Calu3 (cell line): ENCODE measurements around the gene KIAA0825. TPM values are rescaled to one million over a fixed set of nuclear protein-coding genes. Genes with fewer than 3 reads are reported as not detected.

ENCODE experiments used
- BruUV-seq: library from RNA; stranded (reverse); fragments of 400-500 nt; replicated peaks from 2 replicates; lab custom pipeline; 2021; lab: Mats Ljungman, UMichigan
- CTCF ChIA-PET: fragments of 300-600 bp; sonication (Branson Sonifier 250); formaldehyde crosslinking; loops from one replicate; lab custom pipeline; 2022; ENCODE audit warnings: antibody characterized with exemption; lab: Charles Lee
- DNase-seq: peaks from one replicate; pipeline ENCODE4 v3.0.0; 2022
- H3K27ac Mint-ChIP-seq: one replicate; pipeline ENCODE4 v1.8.0; 2022; ENCODE audit warnings: mixed read lengths; ENCODE audit not compliant: unreplicated experiment
- H3K27me3 Mint-ChIP-seq: one replicate; pipeline ENCODE4 v1.8.0; 2022; ENCODE audit warnings: mixed read lengths; ENCODE audit not compliant: unreplicated experiment
- H3K36me3 Mint-ChIP-seq: one replicate; pipeline ENCODE4 v1.8.0; 2022; ENCODE audit warnings: mild to moderate bottlenecking, moderate library complexity, mixed read lengths; ENCODE audit not compliant: insufficient read depth, unreplicated experiment
- H3K4me1 Mint-ChIP-seq: one replicate; pipeline ENCODE4 v1.8.0; 2022; ENCODE audit warnings: mild to moderate bottlenecking, low read depth, mixed read lengths; ENCODE audit not compliant: unreplicated experiment
- H3K4me3 Mint-ChIP-seq: one replicate; pipeline ENCODE4 v1.8.0; 2022; ENCODE audit warnings: mild to moderate bottlenecking, low read depth, moderate library complexity, mixed read lengths; ENCODE audit not compliant: unreplicated experiment
- H3K9me3 Mint-ChIP-seq: one replicate; pipeline ENCODE4 v1.8.0; 2022; ENCODE audit warnings: low read depth, mixed read lengths; ENCODE audit not compliant: unreplicated experiment
- intact Hi-C: fragments of 100-400 bp; cut with micrococcal nuclease; formaldehyde crosslinking; loops from one replicate; pipeline ENCODE4 v1.10.0; 2022; ENCODE audit not compliant: unreplicated experiment
- total RNA-seq: library from RNA; stranded (reverse); gene quantifications from 2 replicates; pipeline ENCODE4 v1.2.3, GENCODE V29; 2022
- TF ChIP-seq, protein P1 (sequence below): fragments of 200-600 bp; IDR thresholded peaks from one replicate; pipeline ENCODE4 v1.8.0; 2022; ENCODE audit warnings: antibody characterized with exemption; ENCODE audit not compliant: unreplicated experiment

The KIAA0825 gene
- total RNA-seq, 1 experiment from 2014 or later: 1.9 TPM

- Mint-ChIP-seq H3K36me3 (no peaks in the 10 kb centered on the region), H3K9me3 (no peaks in the 10 kb centered on the region), H3K4me1 (no peaks in the 10 kb centered on the region), H3K27me3 (no peaks in the 10 kb centered on the region), H3K4me3 (no peak overlapping the region), H3K27ac (no peak overlapping the region)
- no TSS peak for BruUV-seq
- CTCF ChIA-PET: no interaction called here
- intact Hi-C loops: no loop called here
- TF ChIP-seq, protein P1, sequence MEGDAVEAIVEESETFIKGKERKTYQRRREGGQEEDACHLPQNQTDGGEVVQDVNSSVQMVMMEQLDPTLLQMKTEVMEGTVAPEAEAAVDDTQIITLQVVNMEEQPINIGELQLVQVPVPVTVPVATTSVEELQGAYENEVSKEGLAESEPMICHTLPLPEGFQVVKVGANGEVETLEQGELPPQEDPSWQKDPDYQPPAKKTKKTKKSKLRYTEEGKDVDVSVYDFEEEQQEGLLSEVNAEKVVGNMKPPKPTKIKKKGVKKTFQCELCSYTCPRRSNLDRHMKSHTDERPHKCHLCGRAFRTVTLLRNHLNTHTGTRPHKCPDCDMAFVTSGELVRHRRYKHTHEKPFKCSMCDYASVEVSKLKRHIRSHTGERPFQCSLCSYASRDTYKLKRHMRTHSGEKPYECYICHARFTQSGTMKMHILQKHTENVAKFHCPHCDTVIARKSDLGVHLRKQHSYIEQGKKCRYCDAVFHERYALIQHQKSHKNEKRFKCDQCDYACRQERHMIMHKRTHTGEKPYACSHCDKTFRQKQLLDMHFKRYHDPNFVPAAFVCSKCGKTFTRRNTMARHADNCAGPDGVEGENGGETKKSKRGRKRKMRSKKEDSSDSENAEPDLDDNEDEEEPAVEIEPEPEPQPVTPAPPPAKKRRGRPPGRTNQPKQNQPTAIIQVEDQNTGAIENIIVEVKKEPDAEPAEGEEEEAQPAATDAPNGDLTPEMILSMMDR: no peak
- no peak for DNase-seq
Measured at GRCh38 chr5:94517490-94518488, 100.6 kb downstream of the KIAA0825 start.

DNA sequence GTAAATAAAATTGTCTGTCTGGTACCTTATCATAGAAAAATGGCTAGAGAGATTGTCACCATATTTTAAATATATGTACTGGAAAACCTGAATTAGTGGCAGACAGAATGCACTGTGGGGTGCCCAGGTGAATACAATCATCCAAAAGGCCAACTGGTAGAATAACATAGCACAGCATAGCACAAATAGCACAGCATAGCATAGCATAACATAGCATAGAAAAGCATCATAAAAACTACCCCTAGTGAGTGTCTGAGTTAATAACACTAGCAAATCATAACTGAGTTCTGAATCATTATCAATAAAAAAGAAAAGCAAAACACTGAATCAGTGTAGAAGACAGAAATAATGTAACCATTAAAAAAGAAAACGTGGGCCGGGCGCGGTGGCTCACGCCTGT lies 102.3 kb downstream of the KIAA0825 start:
- BruUV-seq: no TSS peak
- no peak overlapping the region for H3K4me3 Mint-ChIP-seq
- intact Hi-C loops: no loop called here
- H3K27ac Mint-ChIP-seq: no peak overlapping the region
- H3K36me3 Mint-ChIP-seq: no peaks in the 10 kb centered on the region
- TF ChIP-seq, protein P1: no peak
- no peak for DNase-seq
- H3K4me1 Mint-ChIP-seq: no peaks in the 10 kb centered on the region
- CTCF ChIA-PET: no interaction called here
- no peaks in the 10 kb centered on the region for H3K27me3 Mint-ChIP-seq
- H3K9me3 Mint-ChIP-seq: no peaks in the 10 kb centered on the region

GRCh38 chr5:94508461-94509148 lies 109.8 kb downstream of the KIAA0825 start:
- Mint-ChIP-seq H3K4me1 (no peaks in the 10 kb centered on the region), H3K27me3 (no peaks in the 10 kb centered on the region), H3K27ac (no peak overlapping the region), H3K9me3 (no peaks in the 10 kb centered on the region), H3K4me3 (no peak overlapping the region), H3K36me3 (no peaks in the 10 kb centered on the region)
- BruUV-seq: no TSS peak
- intact Hi-C loops: no loop called here
- no peak for DNase-seq
- CTCF ChIA-PET: no interaction called here
- TF ChIP-seq, protein P1: no peak

- H3K36me3 Mint-ChIP-seq: no peaks in the 10 kb centered on the region
- no peaks in the 10 kb centered on the region for H3K27me3 Mint-ChIP-seq
- TF ChIP-seq, protein P1: no peak
- DNase-seq: no peak
- intact Hi-C loops: no loop called here
- CTCF ChIA-PET: no interaction called here
- no peaks in the 10 kb centered on the region for H3K9me3 Mint-ChIP-seq
- no peak overlapping the region for H3K27ac Mint-ChIP-seq
- H3K4me1 Mint-ChIP-seq: no peaks in the 10 kb centered on the region
- BruUV-seq: no TSS peak
- H3K4me3 Mint-ChIP-seq: no peak overlapping the region
Measured at GRCh38 chr5:94505327-94506068, 112.9 kb downstream of the KIAA0825 start.
